RWPE2 (cell line): ENCODE measurements around the gene RPTOR.

Experiments
- ATAC-seq: fragments of 200-7000 bp; cut with Tn5 transposase; 3 replicates; pipeline ENCODE4 v1.9.1; 2021; ENCODE audit warnings: low read depth
- DNase-seq: peaks from one replicate; pipeline ENCODE4 v3.0.0-alpha.2; 2020; ENCODE audit warnings: low spot score
- H3K27ac ChIP-seq: fragments of 450-650 bp; 2 replicates; pipeline ENCODE4 v1.5.1; 2017; ENCODE audit warnings: mild to moderate bottlenecking; ENCODE audit not compliant: poor library complexity, severe bottlenecking
- H3K27me3 ChIP-seq: fragments of 250-450 bp; sonication (Bioruptor Pico); 2 replicates; pipeline ENCODE4 v1.5.1; 2021; ENCODE audit warnings: mild to moderate bottlenecking, moderate library complexity; ENCODE audit not compliant: insufficient read depth, poor library complexity, severe bottlenecking
- H3K36me3 ChIP-seq: fragments of 250-450 bp; sonication (Bioruptor Pico); 2 replicates; pipeline ENCODE4 v1.5.1; 2020; ENCODE audit warnings: low read depth, mild to moderate bottlenecking, moderate library complexity
- H3K4me1 ChIP-seq: fragments of 250-450 bp; sonication (Bioruptor Pico); 2 replicates; pipeline ENCODE4 v1.5.1; 2021; ENCODE audit warnings: mild to moderate bottlenecking, moderate library complexity; ENCODE audit not compliant: insufficient read depth, poor library complexity, severe bottlenecking
- H3K4me3 ChIP-seq: fragments of 250-450 bp; sonication (Bioruptor Pico); 2 replicates; pipeline ENCODE4 v1.5.1; 2021; ENCODE audit warnings: mild to moderate bottlenecking, moderate library complexity; ENCODE audit not compliant: severe bottlenecking
- H3K9me3 ChIP-seq: fragments of 250-450 bp; sonication (Bioruptor Pico); 2 replicates; pipeline ENCODE4 v1.5.1; 2021; ENCODE audit warnings: mild to moderate bottlenecking, moderate library complexity; ENCODE audit not compliant: severe bottlenecking
- TF ChIP-seq, protein P1 (sequence below): fragments of 450-650 bp; IDR thresholded peaks from one replicate; pipeline ENCODE4 v1.5.1; 2017; ENCODE audit warnings: mild to moderate bottlenecking, moderate library complexity; ENCODE audit not compliant: poor library complexity, severe bottlenecking

The RPTOR gene

GRCh38 chr17:80640366-80641084, 95.9 kb downstream of the RPTOR start:
- Histone ChIP-seq H3K27ac (no peak overlapping the region), H3K9me3 (no peaks in the 10 kb centered on the region), H3K27me3 (no peaks in the 10 kb centered on the region), H3K4me3 (no peak overlapping the region), H3K4me1 (no peaks in the 10 kb centered on the region), H3K36me3 (peaks cover 24% of the 10 kb centered on the region; the same call in 1 of the 2 replicates)
- TF ChIP-seq, protein P1, sequence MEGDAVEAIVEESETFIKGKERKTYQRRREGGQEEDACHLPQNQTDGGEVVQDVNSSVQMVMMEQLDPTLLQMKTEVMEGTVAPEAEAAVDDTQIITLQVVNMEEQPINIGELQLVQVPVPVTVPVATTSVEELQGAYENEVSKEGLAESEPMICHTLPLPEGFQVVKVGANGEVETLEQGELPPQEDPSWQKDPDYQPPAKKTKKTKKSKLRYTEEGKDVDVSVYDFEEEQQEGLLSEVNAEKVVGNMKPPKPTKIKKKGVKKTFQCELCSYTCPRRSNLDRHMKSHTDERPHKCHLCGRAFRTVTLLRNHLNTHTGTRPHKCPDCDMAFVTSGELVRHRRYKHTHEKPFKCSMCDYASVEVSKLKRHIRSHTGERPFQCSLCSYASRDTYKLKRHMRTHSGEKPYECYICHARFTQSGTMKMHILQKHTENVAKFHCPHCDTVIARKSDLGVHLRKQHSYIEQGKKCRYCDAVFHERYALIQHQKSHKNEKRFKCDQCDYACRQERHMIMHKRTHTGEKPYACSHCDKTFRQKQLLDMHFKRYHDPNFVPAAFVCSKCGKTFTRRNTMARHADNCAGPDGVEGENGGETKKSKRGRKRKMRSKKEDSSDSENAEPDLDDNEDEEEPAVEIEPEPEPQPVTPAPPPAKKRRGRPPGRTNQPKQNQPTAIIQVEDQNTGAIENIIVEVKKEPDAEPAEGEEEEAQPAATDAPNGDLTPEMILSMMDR = no peak
- no peak for DNase-seq
- no peak for ATAC-seq

DNA sequence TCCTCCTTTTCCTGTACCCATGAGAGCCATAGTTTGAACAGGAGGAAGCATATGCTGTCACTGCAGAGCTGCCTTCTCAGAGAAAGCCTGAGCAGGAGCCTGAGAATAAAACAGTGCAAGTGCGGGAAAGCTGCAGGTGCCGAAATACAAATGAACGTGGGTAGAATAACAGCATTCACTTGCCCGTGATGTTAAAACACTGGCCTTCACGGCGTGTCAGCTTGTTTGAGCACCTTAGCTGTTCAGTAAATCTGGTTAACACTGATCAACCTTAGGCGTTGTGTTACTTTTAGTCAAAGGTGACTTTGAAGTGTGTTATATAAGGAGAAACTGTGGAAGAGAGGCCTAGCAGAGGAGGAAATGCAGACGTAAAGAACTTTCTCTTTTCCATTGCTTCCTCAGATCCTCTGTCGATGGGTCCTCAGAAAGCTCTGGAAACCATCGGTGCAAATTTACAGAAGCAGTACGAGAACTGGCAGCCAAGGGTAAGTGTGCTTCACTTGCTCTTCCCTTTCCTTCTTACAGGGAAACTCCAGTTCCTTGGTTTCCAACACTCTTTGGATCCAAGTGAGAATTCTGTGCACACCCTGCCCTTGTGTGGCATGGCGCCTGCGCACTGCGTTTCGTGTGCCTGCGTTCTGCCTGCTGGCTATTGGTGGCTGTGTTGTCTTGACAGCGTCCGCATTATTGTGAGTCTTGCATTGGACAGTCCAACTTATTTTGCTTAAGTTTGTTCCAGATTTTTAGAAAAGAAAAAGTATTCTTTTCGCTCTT, 98.9 kb downstream of the RPTOR start:
- Histone ChIP-seq H3K9me3 (no peaks in the 10 kb centered on the region), H3K27ac (no peak overlapping the region), H3K27me3 (no peaks in the 10 kb centered on the region), H3K4me1 (no peaks in the 10 kb centered on the region), H3K36me3 (peaks cover 27% of the 10 kb centered on the region; the same call in 1 of the 2 replicates), H3K4me3 (no peak overlapping the region)
- ATAC-seq = no peak
- TF ChIP-seq, protein P1 = no peak
- no peak for DNase-seq

- ATAC-seq (no peak), DNase-seq (no peak)
- no peak overlapping the region for H3K27ac ChIP-seq
- H3K4me3 ChIP-seq = no peak overlapping the region
- peaks cover 9% of the 10 kb centered on the region for H3K4me1 ChIP-seq
- H3K27me3 ChIP-seq = no peaks in the 10 kb centered on the region
- TF ChIP-seq, protein P1 = no peak
- H3K9me3 ChIP-seq = no peaks in the 10 kb centered on the region
- peaks cover 27% of the 10 kb centered on the region; the same call in 1 of the 2 replicates for H3K36me3 ChIP-seq
Measured at GRCh38 chr17:80644536-80644935, 99.9 kb downstream of the RPTOR start.

GRCh38 chr17:80645706-80646325, 101.2 kb downstream of the RPTOR start:
- no peak for DNase-seq
- Histone ChIP-seq H3K9me3 (no peaks in the 10 kb centered on the region), H3K27ac (no peak overlapping the region), H3K36me3 (peaks cover 27% of the 10 kb centered on the region; the same call in 1 of the 2 replicates), H3K4me1 (peaks cover 18% of the 10 kb centered on the region), H3K27me3 (no peaks in the 10 kb centered on the region), H3K4me3 (no peak overlapping the region)
- no peak for ATAC-seq
- TF ChIP-seq, protein P1 = no peak
